ENCODE data around the gene CDH12.
"Not testable (repeated sequence)": the region's sequence is repeated elsewhere in the genome, so short reads cannot be mapped to it uniquely, and the experiment has no call there.

The CDH12 gene

DNA sequence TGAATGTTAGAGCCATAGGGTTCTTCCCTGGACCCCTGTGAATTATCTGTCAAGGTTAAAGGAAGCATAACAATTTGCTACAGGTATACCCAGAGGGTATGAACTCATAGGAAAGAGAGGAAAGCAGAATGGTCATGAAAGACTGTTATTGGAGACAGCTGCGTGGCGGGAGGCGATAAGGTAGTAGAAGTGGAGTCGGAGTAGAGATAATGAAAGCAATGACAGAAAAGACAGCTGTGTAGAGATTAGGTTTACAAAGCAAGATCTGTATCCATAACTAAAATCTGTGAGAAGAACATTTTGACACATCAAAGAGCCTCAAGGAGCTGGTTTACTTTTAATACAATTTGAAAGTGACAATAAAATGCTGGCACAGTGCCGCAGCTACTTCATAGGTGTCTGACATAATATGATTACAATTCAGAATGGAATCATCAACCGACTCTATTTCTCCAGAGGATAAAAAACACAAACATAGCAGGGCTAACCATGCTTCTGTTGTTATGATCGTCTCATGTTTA, 603.9 kb downstream of the CDH12 start:
- DNase-seq = no peak

DNA sequence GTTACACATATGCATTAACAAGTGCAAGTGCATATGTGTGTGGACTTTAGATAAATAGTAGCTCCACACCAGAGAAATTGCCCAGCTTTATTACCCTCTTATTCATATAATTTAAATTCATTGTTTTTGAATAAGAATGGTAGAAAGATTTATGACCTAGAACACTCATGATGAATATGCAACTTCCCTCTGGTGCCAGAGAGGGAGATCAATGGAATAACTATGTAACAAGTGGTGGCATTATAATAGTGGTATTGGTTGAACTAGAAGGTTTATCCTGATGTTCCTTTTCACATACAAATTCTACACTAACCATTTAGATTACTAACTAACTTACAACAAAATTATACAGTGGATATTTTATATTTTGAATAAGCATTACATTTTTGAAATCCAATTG, 607.4 kb downstream of the CDH12 start:
- no peak for DNase-seq

DNA sequence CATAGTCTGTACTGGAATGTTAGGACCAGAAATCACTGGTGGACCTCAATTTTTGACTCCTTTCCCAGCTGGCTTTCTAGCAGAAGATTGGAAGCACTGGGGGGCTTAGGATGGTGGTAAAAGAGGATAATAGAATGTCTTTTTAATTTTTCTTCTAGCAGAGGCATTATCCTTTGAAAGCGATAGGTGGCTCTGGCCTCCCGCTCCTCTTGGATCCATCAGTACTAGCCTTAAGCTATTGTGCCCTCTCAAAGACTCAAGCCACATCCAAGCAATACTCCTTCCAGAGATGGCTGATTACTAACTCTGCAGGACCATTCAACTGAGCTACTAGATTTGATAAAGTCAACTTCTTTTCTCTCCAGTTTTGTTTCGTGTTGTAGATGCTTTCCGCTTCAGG, 610.6 kb downstream of the CDH12 start:
- DNase-seq = no peak

DNA sequence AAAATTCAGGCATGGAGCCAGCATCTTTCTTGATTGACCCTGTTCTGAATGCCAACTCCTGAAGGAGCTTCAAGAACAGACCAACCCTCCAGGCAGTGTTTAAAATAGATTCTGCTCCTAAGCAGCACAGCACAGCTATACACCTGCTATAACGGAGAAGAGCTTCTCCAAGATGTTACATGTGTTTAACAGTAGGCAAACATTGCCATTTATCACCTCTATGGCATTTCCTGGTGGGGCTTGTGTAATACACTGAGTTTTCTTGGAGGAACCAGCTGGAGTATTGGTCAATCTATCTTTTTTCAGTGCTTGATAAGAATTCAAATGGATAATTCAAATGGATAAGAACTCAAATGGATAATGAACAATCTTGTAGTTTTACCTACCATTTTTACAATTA, 615.1 kb downstream of the CDH12 start:
- no peak for DNase-seq

DNA sequence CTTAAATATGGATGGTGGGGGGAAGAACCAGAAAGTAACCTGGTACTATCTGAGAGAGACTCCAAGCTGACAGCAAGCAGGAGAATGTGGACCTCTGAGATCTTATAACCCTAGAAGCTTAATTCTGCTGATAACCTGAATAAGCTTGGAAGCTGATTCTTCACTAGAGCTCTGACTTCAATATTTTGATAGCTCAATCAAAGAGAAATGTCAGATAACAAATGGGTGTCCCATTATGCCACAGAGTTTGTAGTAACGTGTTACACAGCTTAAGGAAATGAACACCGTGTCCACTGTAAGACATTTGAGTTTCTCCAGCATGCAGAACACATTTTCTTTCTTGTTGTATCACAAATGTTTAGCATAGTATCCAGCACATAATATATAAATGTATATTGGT, 626.7 kb downstream of the CDH12 start:
- no peak for DNase-seq

DNA sequence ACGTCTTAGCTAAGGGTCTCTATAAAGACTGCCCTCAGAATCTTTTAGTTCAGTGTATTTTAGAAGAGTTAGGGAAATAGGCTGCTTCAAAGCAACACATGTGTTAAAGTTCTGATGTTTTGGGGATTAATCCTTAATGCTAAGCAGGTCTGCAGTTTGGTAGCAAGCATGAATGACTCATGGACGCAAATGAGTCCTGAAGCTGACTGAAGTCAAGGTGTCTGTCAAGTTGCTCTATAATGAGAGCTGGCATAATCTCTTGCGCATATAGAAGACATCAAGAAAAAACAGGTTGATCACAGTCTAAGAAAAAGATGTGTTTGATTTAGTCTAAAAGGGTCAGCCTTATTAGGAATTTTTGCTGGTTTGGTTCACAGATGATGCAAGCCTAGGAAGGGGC, 630.1 kb downstream of the CDH12 start:
- no peak for DNase-seq

DNA sequence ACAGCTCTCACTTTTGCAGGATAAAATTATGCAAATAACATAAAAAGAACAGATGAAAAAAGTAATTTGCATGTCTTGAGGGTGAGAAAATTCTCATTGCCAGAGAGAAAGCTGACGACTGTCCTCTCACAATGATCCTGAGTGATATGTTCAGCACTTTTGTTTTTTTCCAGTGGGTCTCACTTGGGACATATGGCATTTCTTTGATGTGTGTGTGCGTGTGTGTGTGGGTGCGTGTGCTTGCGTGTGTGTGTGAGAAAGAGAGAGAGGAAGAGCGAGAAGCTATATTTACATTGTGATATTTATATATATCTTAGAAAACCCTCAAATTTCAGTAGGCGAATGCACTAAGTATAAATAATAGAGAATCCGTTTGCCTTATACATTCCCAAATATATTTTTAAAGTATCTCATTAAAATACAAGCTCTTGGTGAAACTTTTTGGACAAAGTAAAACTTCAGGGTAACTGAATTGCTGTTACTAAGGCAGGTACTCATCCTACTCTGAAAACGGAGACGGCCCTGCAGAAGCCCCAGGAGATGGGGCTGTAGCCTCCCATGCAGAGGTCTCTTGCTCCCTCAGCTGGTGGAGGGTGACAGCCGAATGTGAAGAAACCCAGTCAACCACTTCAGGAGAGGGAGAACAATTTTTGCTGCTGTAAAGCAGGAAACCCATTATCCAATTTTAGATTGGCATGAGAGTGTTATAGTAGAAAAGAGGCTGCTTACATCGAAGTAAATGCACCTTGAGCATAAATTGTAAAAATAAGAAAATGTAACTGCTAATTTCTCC, 639.2 kb downstream of the CDH12 start:
- not testable (repeated sequence) for DNase-seq

DNA sequence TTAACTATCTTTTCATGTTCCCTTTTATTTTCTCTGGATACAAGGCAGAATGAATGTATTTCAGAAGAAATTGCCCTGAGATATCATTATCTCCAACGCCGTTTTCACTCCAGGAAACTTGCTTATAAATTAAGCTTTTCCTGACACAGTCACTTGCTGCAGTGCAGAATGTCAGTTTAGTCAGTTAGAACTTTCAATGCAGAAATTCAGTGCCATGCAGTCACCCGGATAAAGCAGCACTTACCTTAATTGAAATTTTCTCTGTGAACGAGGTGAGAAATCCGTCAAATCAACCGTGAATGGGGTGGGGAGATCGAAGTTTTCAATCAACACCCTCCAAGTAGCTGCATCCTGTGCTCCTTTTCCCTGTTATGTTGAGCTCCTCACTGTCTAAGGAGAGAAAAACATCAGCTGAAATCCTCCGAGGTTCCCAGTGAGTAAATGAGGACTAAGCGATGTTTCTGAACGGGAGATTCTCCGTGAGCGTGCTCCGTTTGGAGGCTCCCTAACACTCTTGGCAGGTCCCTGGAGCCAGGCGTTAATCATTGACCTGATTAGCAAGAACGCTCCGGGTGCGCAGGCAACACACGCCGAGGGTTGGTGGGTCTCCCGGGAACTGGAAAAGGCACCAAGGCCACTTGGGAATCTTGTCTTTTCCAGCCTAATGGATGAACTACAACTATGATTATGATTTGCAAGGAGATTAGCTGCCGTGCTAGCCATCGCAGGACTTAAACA, 640.7 kb downstream of the CDH12 start:
- not testable (repeated sequence) for DNase-seq

DNA sequence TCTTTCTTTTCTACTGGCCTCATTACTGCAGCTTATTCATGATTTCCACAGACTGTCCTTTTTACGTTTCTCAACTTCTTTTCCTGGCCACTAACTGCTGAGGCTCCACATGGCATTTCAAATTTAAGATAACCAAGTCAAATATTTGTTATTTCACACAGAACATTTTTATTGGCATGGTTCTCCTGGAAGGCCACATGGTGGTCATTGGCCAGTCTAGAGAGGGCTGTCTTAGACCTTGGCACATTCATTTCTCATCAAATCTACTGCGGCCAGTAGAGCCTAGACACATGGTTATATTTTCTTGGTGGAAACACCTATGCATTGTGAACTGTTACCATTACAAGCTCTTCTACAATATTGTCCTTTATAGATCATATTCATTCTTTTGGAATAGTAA, 644.7 kb downstream of the CDH12 start:
- DNase-seq = not testable (repeated sequence)

DNA sequence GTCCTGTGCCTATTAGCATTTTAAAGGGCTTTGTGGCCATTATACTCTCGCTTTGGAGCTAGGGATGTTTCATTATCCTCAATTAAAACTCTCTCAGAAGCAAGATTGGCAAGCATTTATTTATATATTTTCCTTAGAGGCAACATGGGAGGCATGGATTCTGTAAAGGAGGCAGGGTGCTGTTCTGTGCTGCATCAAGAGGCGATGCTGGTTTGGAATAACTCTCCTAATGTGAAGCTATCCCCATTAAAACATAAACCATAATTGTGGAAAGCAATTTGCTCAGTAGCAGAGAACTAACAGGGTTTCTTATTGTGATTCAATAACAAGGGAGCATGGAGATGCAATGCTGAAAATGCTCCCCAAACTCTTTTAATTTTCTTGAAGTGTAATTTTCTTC, 664.5 kb downstream of the CDH12 start:
- not testable (repeated sequence) for DNase-seq

DNA sequence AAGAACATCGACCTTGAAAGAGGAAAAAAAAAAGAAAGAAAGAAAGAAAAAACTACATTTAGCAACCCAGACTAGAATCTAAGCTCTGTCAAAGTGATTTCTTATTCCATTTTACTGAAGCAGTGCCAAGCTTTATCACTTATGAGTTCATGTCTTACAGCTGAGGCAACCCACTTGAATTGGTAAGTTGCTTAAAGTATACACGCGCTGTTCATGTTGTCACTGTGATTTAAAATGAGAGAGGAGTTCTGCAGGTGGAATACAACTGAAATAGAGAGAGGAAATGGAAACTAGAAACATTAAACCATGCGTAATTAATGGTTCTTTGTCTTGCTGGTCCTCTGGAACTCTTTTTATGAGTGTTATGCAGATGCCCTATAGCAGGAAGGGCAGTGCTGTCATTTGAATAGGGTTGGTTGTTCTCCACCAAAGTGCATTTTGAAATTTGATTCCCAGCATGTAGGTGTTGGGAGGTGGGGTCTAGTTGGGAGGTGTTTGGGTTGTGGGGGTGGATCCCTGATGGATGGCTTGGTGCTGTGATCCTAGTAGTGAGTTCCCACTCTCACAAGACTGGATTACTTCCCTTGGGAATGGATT, 665.4 kb downstream of the CDH12 start:
- DNase-seq = not testable (repeated sequence)

DNA sequence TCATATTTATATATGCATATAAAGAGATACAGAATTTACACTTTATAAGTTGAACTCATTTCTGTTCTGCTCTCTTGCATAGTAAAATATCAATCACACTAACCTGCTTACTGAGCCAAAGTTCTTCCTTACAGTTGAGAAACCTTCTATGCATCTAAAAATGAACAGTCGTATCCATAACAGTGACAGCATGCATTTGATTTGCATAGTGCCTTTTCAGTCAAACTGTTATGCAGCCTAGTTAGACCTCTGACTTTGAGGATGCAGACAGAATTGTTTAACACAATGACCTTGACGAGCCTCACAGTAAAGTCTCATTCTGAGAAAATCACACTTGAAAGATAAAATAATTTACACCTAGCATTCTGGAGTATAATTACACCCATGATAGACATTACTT, 683.9 kb downstream of the CDH12 start:
- DNase-seq = not testable (repeated sequence)

DNA sequence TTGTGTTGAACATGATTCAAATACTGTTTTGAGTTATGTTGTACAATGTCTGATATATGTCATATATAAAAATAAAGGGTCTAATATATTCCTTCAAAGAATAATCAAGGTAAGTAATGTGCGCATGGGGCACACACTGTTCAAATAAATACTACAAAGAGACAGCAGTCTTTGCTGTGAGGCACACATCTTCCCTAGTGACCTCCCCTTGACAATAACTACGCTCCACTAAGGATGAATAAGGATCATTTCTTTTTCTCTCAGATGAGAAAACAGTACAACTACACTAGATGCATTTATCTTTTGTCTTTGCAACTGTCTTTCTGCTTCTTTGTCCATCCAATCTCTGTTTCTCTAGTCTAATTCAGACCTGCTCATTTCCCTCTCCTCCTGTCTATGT, 684.4 kb downstream of the CDH12 start:
- not testable (repeated sequence) for DNase-seq

DNA sequence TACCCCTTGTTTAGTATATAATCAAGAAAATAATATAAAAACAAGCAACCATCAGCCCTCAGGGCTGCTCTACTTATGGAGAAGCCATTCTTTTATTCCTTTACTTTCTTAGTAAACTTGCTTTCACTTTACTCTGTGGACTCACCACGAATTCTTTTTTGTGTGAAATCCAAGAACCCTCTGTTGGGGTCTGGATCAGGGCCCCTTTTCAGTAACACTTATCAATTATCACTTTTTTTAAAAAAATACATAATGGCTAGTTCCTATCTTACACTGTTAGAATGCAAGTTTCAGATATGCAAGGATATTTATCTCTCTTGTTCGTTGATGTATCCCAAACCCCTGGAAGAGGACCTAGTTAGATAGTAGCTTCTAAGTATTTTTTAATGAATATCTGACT, 687.2 kb downstream of the CDH12 start:
- DNase-seq = not testable (repeated sequence)

DNA sequence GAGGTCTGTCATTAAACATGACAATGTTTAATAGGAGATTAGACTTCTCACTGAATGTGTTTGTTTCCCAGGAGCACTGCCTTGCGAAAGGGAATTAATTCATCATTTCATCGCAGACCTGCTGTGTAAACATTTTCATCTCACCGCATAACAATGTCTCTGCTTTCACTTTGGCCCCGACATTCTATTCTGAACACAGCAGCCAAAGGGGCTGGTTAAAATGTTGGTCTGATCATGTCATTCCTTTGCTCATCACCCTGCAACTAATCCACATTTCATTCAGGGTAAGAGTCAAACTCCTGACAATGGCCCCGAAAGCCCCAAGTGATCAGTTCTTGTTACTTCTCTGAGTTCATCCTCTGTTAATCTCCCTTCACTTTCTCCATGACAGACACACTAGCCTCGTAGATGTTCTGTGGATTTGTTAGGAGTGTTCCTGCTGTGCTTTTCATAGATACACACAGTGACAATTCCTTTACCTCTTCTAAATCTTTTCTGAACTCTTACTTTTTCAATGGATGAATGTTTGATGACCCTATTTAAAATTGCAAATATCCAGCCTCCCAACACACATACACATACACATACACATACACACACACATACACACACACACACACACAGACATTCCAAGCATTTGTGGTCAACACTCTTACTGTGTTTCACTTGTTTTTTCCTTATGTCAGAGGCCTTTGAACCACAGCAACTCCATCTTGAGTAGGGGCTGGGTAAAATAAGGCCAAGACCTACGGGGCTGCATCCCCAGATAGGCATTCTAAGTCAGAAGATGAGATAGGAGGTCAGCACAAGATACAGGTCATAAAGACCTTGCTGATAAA, 688.0 kb downstream of the CDH12 start:
- DNase-seq = not testable (repeated sequence)

DNA sequence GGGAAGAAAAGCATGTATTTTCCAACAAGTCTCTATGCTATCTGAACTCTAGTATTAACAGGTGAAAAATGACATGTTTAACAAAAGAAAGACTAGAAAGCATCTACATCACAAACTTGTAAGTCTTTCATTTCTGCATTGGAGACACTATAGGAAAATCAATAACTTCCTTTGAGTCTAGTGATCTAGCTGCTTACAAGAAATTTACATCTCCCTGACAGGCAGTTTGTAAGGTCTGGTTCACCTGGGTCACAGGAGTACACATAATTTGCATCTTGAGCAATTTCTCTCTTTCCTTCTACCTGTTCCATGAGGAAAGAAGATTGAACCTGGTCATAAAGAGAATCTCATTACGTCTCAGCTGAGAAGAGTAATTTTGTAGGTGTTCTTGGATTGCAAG, 696.2 kb downstream of the CDH12 start:
- DNase-seq = not testable (repeated sequence)

DNA sequence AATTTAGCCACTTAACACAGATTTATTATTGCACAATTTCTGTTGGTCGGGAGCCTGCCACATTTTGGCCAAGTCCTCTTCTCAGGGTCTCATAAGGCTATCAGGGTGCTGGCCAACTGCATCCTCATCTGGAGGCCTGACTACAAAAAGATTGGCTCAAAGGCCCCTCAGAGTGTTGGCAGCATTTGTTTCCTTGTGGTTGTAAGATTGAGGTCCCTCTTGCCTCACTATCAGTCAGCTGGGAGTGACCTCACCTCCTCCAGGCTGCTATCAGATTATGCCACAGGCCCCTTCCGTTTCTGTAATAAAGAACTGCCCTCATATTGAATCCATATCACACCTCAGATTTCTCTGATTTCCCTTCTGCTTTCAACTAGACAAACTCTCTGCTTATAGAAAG, 698.4 kb downstream of the CDH12 start:
- DNase-seq = not testable (repeated sequence)

DNA sequence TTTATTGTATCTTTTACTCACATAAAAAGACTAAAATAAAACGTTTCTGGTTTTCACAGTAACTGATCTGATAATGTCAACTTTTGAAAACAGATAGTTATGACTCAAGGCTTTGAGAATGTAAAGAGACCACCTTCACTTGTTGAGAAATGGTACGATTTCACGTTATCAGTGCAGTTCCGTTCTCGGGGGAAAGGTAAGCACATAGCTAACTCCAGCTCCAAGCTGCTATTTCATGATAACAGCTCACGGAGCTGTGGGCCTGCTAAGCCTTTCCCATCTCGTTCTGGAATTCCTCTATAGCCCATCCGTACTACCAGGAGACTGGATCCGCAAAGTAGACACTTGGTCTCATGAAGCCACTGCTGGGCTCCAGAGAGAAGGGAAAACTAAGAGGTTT, 701.3 kb downstream of the CDH12 start:
- DNase-seq = not testable (repeated sequence)

DNA sequence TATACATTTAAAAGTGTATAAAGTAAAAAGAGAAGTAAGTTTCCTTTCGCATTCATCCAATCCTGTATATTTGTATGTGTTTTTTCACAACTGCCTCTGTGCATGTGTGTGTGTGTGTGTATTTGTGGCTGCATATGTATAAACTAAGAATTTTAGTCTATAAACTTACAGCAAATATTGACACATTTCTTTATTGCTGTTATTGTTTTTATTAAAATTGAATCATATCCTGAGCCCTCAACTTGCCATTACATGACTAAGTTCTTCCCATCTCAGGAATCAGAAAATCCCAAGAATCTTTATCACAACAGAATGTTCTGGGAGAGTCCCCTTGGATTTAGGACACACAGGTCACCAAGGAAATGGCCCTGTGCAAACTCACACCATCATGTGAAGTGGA, 712.7 kb downstream of the CDH12 start:
- not testable (repeated sequence) for DNase-seq

DNA sequence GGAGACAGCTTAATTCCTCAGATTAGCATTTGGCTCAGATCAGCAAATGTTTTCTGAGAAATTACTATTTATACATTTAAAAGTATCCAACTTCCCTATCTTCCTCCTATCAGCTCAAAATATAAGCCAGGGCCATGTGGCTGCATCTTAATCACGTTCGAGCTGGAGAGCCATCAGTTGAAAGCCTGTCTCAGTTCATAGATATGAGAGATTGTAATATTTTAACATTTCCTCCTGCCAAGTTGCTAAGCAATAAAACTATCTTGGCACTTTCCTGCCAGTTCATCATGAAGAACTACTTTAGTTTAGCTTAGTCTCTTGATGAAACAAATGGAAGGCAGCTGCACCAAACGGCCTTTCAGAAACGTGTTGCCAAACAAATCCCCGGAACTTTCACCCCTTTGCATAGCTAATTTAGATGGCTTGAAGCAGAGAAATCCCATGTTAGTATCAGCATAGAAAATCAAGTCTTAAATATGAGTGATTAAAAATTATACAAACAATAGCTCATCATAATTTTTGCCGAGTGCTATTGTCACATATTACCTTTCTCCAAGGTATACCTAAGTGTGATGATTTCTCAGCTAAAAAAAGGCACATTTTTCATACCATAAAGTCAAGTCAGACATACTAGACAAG, 713.4 kb downstream of the CDH12 start:
- DNase-seq = not testable (repeated sequence)

DNA sequence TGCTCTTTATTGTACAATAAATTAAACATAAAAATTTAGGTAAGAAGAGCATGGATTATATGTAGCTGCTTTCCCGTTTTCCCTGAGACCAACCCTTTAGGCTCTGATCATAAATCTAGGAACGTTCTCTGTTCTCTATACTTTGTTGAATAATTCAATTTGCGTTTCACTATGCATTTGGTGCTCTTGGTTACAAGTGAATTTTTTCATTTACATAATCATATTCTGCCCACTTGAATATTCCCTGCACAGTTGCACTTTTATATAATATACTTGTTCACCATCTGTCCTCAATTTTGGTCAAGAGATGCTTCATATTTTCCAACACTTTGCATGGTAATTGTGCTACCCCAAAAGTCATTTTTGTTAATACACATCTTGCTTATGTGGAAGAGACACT, 741.8 kb downstream of the CDH12 start:
- no peak for DNase-seq

DNA sequence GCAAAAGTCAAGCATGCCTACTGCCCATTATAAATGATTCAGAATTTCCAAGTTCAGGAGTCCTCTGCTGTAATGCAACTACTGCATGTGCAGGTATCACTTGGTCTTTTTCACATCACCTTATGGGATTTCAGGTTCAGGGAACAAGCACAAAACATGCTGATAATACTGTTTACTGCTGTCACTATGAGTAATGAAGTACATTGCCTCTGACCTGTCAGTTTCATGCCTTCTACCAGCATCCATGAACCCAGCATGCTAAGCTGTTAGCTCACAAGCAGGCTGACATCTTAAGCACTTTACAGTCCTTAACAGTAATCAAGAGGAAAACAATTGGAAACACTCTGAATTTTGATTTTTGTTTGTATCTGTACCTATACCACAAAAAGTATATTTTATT, 743.8 kb downstream of the CDH12 start:
- no peak for DNase-seq

All from CD4-positive, alpha-beta T cell treated with Interleukin-12 subunit alpha and Interleukin-12 subunit beta, for 1 hour (primary cell).